ENCODE data around the gene FAM193B.
"Not testable (repeated sequence)": the region's sequence is repeated elsewhere in the genome, so short reads cannot be mapped to it uniquely, and the experiment has no call there.

FAM193B gene

GRCh38 chr5:177535125-177535524, 19.2 kb downstream of the FAM193B start:
- POLR2A ChIA-PET, result interaction anchor here (0.6 kb wide), 1 partner anchor 13 kb away, joined by 3 read pairs; no protein-coding TSS in a partner anchor
- peaks cover 22 to 82% (median 52%) of the 10 kb centered on the region in 4 experiments for H3K36me3 ChIP-seq (ENCODE audit: control insufficient read depth in 4 of 4, insufficient read depth in 4 of 4, low read length in 3 of 4)
- WGBS (ENCODE audit: insufficient coverage), result 98% methylated on average over 5 of the region's 7 CpGs
- CTCF ChIA-PET, result interaction anchor here (1.2 to 3.9 kb wide), 2 partner anchors 10 to 14 kb away, joined by 3 to 16 read pairs; no protein-coding TSS in a partner anchor
- H3K4me1 ChIP-seq (ENCODE audit: control extremely low read depth in 1 of 4, control insufficient read depth in 4 of 4, insufficient read depth in 4 of 4, low read length in 3 of 4), result no peaks in the 10 kb centered on the region
- H3K27me3 ChIP-seq (replicated peaks in 2 of 5; ENCODE audit: control insufficient read depth in 4 of 5, insufficient read depth in 5 of 5, low read length in 4 of 5), result no peaks in the 10 kb centered on the region
- no peak for DNase-seq
- H3K27ac ChIP-seq (ENCODE audit: insufficient read depth in 1 of 2, low read depth in 1 of 2, low read length in 2 of 2, poor library complexity in 1 of 2, severe bottlenecking in 2 of 2), result no peak overlapping the region
- H3K9me3 ChIP-seq (ENCODE audit: control extremely low read depth in 1 of 5, control insufficient read depth in 4 of 5, insufficient read depth in 2 of 5, low read depth in 1 of 5, low read length in 4 of 5), result no peaks in the 10 kb centered on the region
- no peak overlapping the region for H3K4me3 ChIP-seq (ENCODE audit: control insufficient read depth in 1 of 7, extremely low read depth in 1 of 7, insufficient read depth in 4 of 7, low read depth in 2 of 7, low read length in 6 of 7)

GRCh38 chr5:177534433-177534832, 19.9 kb downstream of the FAM193B start:
- peaks cover 27 to 89% (median 55%) of the 10 kb centered on the region in 4 experiments for H3K36me3 ChIP-seq (ENCODE audit: control insufficient read depth in 4 of 4, insufficient read depth in 4 of 4, low read length in 3 of 4)
- POLR2A ChIA-PET; H3K4me3 ChIP-seq (ENCODE audit: control insufficient read depth in 1 of 7, extremely low read depth in 1 of 7, insufficient read depth in 4 of 7, low read depth in 2 of 7, low read length in 6 of 7); H3K4me1 ChIP-seq (ENCODE audit: control extremely low read depth in 1 of 4, control insufficient read depth in 4 of 4, insufficient read depth in 4 of 4, low read length in 3 of 4); H3K27me3 ChIP-seq (replicated peaks in 2 of 5; ENCODE audit: control insufficient read depth in 4 of 5, insufficient read depth in 5 of 5, low read length in 4 of 5); DNase-seq; H3K9me3 ChIP-seq (ENCODE audit: control extremely low read depth in 1 of 5, control insufficient read depth in 4 of 5, insufficient read depth in 2 of 5, low read depth in 1 of 5, low read length in 4 of 5); H3K27ac ChIP-seq (ENCODE audit: insufficient read depth in 1 of 2, low read depth in 1 of 2, low read length in 2 of 2, poor library complexity in 1 of 2, severe bottlenecking in 2 of 2): not testable (repeated sequence)
- CTCF ChIA-PET, result interaction anchor here (1.2 to 3.9 kb wide), 2 partner anchors 10 to 14 kb away, joined by 3 to 16 read pairs; no protein-coding TSS in a partner anchor
- WGBS (ENCODE audit: insufficient coverage), result 96% methylated on average over 4 of the region's 7 CpGs

- Histone ChIP-seq H3K4me1 (ENCODE audit: control extremely low read depth in 1 of 4, control insufficient read depth in 4 of 4, insufficient read depth in 4 of 4, low read length in 3 of 4) (no peaks in the 10 kb centered on the region), H3K4me3 (ENCODE audit: control insufficient read depth in 1 of 7, extremely low read depth in 1 of 7, insufficient read depth in 4 of 7, low read depth in 2 of 7, low read length in 6 of 7) (no peak overlapping the region), H3K27me3 (replicated peaks in 2 of 5; ENCODE audit: control insufficient read depth in 4 of 5, insufficient read depth in 5 of 5, low read length in 4 of 5) (no peaks in the 10 kb centered on the region), H3K36me3 (ENCODE audit: control insufficient read depth in 4 of 4, insufficient read depth in 4 of 4, low read length in 3 of 4) (peaks cover 27 to 92% (median 61%) of the 10 kb centered on the region in 4 experiments), H3K9me3 (ENCODE audit: control extremely low read depth in 1 of 5, control insufficient read depth in 4 of 5, insufficient read depth in 2 of 5, low read depth in 1 of 5, low read length in 4 of 5) (no peaks in the 10 kb centered on the region), H3K27ac (ENCODE audit: insufficient read depth in 1 of 2, low read depth in 1 of 2, low read length in 2 of 2, poor library complexity in 1 of 2, severe bottlenecking in 2 of 2) (no peak overlapping the region)
- POLR2A ChIA-PET, result no interaction called here
- WGBS (ENCODE audit: insufficient coverage), result 98% methylated on average over 12 of the region's 27 CpGs
- no peak for DNase-seq
- CTCF ChIA-PET, result no interaction called here
Measured at GRCh38 chr5:177531209-177531940, 23.0 kb downstream of the FAM193B start.

- no peaks in the 10 kb centered on the region for H3K27me3 ChIP-seq (replicated peaks in 2 of 5; ENCODE audit: control insufficient read depth in 4 of 5, insufficient read depth in 5 of 5, low read length in 4 of 5)
- H3K36me3 ChIP-seq (ENCODE audit: control insufficient read depth in 4 of 4, insufficient read depth in 4 of 4, low read length in 3 of 4), result peaks cover 29 to 93% (median 67%) of the 10 kb centered on the region in 4 experiments
- DNase-seq, result no peak
- POLR2A ChIA-PET, result no interaction called here
- no peak overlapping the region for H3K4me3 ChIP-seq (ENCODE audit: control insufficient read depth in 1 of 7, extremely low read depth in 1 of 7, insufficient read depth in 4 of 7, low read depth in 2 of 7, low read length in 6 of 7)
- CTCF ChIA-PET, result no interaction called here
- no peak overlapping the region for H3K27ac ChIP-seq (ENCODE audit: insufficient read depth in 1 of 2, low read depth in 1 of 2, low read length in 2 of 2, poor library complexity in 1 of 2, severe bottlenecking in 2 of 2)
- H3K9me3 ChIP-seq (ENCODE audit: control extremely low read depth in 1 of 5, control insufficient read depth in 4 of 5, insufficient read depth in 2 of 5, low read depth in 1 of 5, low read length in 4 of 5), result no peaks in the 10 kb centered on the region
- H3K4me1 ChIP-seq (ENCODE audit: control extremely low read depth in 1 of 4, control insufficient read depth in 4 of 4, insufficient read depth in 4 of 4, low read length in 3 of 4), result no peaks in the 10 kb centered on the region
- WGBS (ENCODE audit: insufficient coverage), result 87% methylated on average over 3 of the region's 3 CpGs
Measured at GRCh38 chr5:177530638-177531037, 23.7 kb downstream of the FAM193B start.

- H3K4me1 ChIP-seq (ENCODE audit: control extremely low read depth in 1 of 4, control insufficient read depth in 4 of 4, insufficient read depth in 4 of 4, low read length in 3 of 4), result no peaks in the 10 kb centered on the region
- H3K9me3 ChIP-seq (ENCODE audit: control extremely low read depth in 1 of 5, control insufficient read depth in 4 of 5, insufficient read depth in 2 of 5, low read depth in 1 of 5, low read length in 4 of 5), result no peaks in the 10 kb centered on the region
- H3K36me3 ChIP-seq (ENCODE audit: control insufficient read depth in 4 of 4, insufficient read depth in 4 of 4, low read length in 3 of 4), result peaks cover 37 to 94% (median 73%) of the 10 kb centered on the region in 4 experiments
- ChIA-PET POLR2A (no interaction called here), CTCF (interaction anchor here (0.9 kb wide), 1 partner anchor 10 kb away, joined by 3 read pairs; no protein-coding TSS in a partner anchor)
- no peaks in the 10 kb centered on the region for H3K27me3 ChIP-seq (replicated peaks in 2 of 5; ENCODE audit: control insufficient read depth in 4 of 5, insufficient read depth in 5 of 5, low read length in 4 of 5)
- 99% methylated on average over 11 of the region's 12 CpGs for WGBS (ENCODE audit: insufficient coverage)
- H3K27ac ChIP-seq (ENCODE audit: insufficient read depth in 1 of 2, low read depth in 1 of 2, low read length in 2 of 2, poor library complexity in 1 of 2, severe bottlenecking in 2 of 2), result no peak overlapping the region
- no peak for DNase-seq
- no peak overlapping the region for H3K4me3 ChIP-seq (ENCODE audit: control insufficient read depth in 1 of 7, extremely low read depth in 1 of 7, insufficient read depth in 4 of 7, low read depth in 2 of 7, low read length in 6 of 7)
Measured at GRCh38 chr5:177529247-177530203, 24.8 kb downstream of the FAM193B start.

- ChIA-PET CTCF (interaction anchor here (0.6 kb wide), 1 partner anchor 126 kb away, joined by 3 read pairs; no protein-coding TSS in a partner anchor), POLR2A (no interaction called here)
- no peaks in the 10 kb centered on the region for H3K9me3 ChIP-seq (ENCODE audit: control extremely low read depth in 1 of 5, control insufficient read depth in 4 of 5, insufficient read depth in 2 of 5, low read depth in 1 of 5, low read length in 4 of 5)
Measured at GRCh38 chr5:177528631-177529030, 25.7 kb downstream of the FAM193B start.

More at GRCh38 chr5:177528631-177529030, 25.7 kb downstream of the FAM193B start:
- WGBS (ENCODE audit: insufficient coverage), result 93% methylated on average over 3 of the region's 10 CpGs
- no peaks in the 10 kb centered on the region for H3K27me3 ChIP-seq (replicated peaks in 2 of 5; ENCODE audit: control insufficient read depth in 4 of 5, insufficient read depth in 5 of 5, low read length in 4 of 5)
- DNase-seq, result no peak
- H3K4me3 ChIP-seq (ENCODE audit: control insufficient read depth in 1 of 7, extremely low read depth in 1 of 7, insufficient read depth in 4 of 7, low read depth in 2 of 7, low read length in 6 of 7), result no peak overlapping the region
- peaks cover 33 to 96% (median 75%) of the 10 kb centered on the region in 4 experiments for H3K36me3 ChIP-seq (ENCODE audit: control insufficient read depth in 4 of 4, insufficient read depth in 4 of 4, low read length in 3 of 4)
- no peaks in the 10 kb centered on the region for H3K4me1 ChIP-seq (ENCODE audit: control extremely low read depth in 1 of 4, control insufficient read depth in 4 of 4, insufficient read depth in 4 of 4, low read length in 3 of 4)
- H3K27ac ChIP-seq (ENCODE audit: insufficient read depth in 1 of 2, low read depth in 1 of 2, low read length in 2 of 2, poor library complexity in 1 of 2, severe bottlenecking in 2 of 2), result no peak overlapping the region
